Dendritic cell treated with granulocyte-macrophage colony-stimulating factor and Interleukin-4, amounts not matched to agents 40 ng/mL and 50 ng/mL, for 4 days (primary cell): ENCODE data around the gene SEBOX.

Source experiments
- H3K27ac Mint-ChIP-seq: one replicate; pipeline ENCODE4 v1.8.0; 2022; ENCODE audit warnings: mild to moderate bottlenecking, mixed read lengths
- H3K27me3 Mint-ChIP-seq: one replicate; pipeline ENCODE4 v1.8.0; 2022; ENCODE audit warnings: mild to moderate bottlenecking, mixed read lengths
- H3K36me3 Mint-ChIP-seq: one replicate; pipeline ENCODE4 v1.8.0; 2022; ENCODE audit warnings: low read depth, mixed read lengths
- H3K4me1 Mint-ChIP-seq: one replicate; pipeline ENCODE4 v1.8.0; 2022; ENCODE audit warnings: low read depth, mixed read lengths
- H3K4me3 Mint-ChIP-seq: one replicate; pipeline ENCODE4 v1.8.0; 2022; ENCODE audit warnings: mild to moderate bottlenecking, moderate library complexity, mixed read lengths
- H3K9me3 Mint-ChIP-seq: one replicate; pipeline ENCODE4 v1.8.0; 2022; ENCODE audit warnings: mixed read lengths
- intact Hi-C: fragments of 100-400 bp; cut with micrococcal nuclease; formaldehyde crosslinking; loops from one replicate; pipeline ENCODE4 v1.15.0; 2022

The SEBOX gene

GRCh38 chr17:28335201-28335958 lies 29.6 kb downstream of the SEBOX start, which contains the start of the genes IFT20 and TNFAIP1:
IFT20 (minus strand) TSS chr17:28335472; CDS start chr17:28331985, 3,487 bp downstream.
TNFAIP1 (plus strand) TSS chr17:28335761; CDS start chr17:28339522, 3,761 bp downstream.
- intact Hi-C loops: loop anchor here (1.0 kb wide), 2 partner anchors 16 to 22 kb away; partner anchors contain the start of genes POLDIP2 and TMEM97
- Mint-ChIP-seq H3K4me1 (peaks cover 54% of the 10 kb centered on the region), H3K27ac (peak within 1 kb of the TSS; percentile 76), H3K4me3 (peak within 1 kb of the TSS; percentile 98), H3K27me3 (no peaks in the 10 kb centered on the region), H3K36me3 (peaks cover 58% of the 10 kb centered on the region), H3K9me3 (no peaks in the 10 kb centered on the region)

DNA sequence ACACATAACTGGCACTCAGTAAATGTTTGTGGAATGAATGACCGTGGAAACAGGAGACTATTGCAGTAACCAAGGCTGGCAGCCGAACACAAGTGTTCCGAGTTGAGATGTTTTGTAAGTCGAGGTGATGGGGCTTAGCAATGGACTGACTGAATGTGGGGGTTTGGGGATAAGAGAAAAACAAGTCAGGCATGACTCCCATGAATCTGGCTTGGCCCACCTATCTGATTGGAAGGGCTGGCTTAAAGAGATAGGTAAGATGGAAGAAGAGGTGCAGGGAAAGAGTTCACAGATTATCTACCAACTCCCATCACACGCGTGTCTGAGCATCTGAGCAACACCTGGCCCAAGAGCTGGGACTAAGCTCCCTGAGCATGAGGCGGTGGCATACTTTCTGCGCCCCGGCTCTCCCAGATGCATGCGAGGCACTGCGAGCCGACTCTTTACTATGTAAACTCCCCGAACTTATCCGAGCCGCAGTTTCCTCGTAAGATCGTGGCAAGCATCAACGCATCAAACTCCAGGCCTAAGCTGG lies 30.3 kb downstream of the SEBOX start:
- Mint-ChIP-seq H3K4me1 (peaks cover 54% of the 10 kb centered on the region), H3K9me3 (no peaks in the 10 kb centered on the region)
- intact Hi-C loops: loop anchor here (1.0 kb wide), 2 partner anchors 15 to 23 kb away; partner anchors contain the start of genes POLDIP2 and TMEM97

DNA sequence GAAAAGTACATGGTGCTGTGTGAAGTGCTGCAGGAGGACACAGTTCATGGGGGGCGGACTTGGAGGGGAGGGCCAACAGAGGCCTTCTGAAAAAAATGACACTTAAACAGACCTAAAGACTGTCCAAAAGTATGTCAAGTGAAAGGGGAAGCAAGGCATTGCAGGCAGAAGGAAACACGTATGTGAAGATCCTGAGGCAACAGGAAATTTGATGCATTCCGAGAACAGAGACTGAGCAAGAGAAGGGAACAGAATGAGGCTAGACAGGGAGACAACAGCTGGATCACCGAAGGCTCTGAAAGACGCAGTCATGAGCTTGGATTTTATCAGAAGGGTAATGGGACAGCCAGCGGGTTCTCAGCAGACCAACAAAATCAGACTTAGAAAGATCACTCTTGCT lies 30.8 kb downstream of the SEBOX start:
- Mint-ChIP-seq H3K36me3 (peaks cover 58% of the 10 kb centered on the region), H3K9me3 (no peaks in the 10 kb centered on the region), H3K27ac (peak overlapping the region; percentile 76), H3K4me3 (peak overlapping the region; percentile 98), H3K4me1 (peaks cover 54% of the 10 kb centered on the region), H3K27me3 (no peaks in the 10 kb centered on the region)
- intact Hi-C loops: no loop called here

More for the DNA sequence above, 30.3 kb downstream of the SEBOX start:
- Mint-ChIP-seq H3K27ac (peak overlapping the region; percentile 76), H3K27me3 (no peaks in the 10 kb centered on the region), H3K4me3 (peak overlapping the region; percentile 98), H3K36me3 (peaks cover 58% of the 10 kb centered on the region)

DNA sequence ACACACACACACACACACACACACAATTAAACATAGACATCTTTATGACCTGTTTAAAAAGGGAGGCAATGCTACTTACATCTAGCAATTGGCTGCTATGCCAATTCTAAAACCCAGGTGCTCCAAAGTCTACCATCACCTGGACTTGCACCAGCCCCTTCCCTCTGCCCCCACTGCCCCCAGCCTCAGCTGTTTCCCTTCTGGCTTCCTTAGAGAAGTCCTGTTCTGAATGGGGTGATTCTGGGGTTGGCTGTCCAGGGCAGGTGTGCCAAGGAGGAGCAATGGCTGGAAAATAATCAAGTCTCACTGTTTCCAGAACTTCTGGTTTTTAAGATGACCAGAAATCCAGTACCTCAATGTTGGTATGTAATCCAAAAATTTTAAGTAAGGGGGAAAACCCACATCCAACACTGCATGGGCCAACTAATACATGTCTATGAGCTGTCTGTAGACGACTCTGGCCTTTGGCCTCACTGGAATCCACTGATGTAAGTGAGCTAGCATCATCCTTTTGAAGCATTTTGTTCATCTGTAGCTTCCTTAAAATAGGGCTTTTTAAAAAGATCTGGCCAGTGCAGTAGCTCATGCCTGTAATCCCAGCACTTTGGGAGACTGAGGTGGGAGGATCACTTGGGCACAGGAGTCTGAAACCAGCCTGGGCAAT lies 31.8 kb downstream of the SEBOX start:
- intact Hi-C loops: no loop called here
- Mint-ChIP-seq H3K36me3 (peaks cover 65% of the 10 kb centered on the region), H3K27ac (peak overlapping the region; percentile 76), H3K4me3 (no peak overlapping the region), H3K9me3 (no peaks in the 10 kb centered on the region), H3K4me1 (peaks cover 49% of the 10 kb centered on the region), H3K27me3 (no peaks in the 10 kb centered on the region)

- intact Hi-C loops: no loop called here
- H3K4me1 Mint-ChIP-seq: peaks cover 36% of the 10 kb centered on the region
- H3K27ac Mint-ChIP-seq: no peak overlapping the region
- H3K36me3 Mint-ChIP-seq: peaks cover 69% of the 10 kb centered on the region
- H3K27me3 Mint-ChIP-seq: no peaks in the 10 kb centered on the region
- H3K4me3 Mint-ChIP-seq: no peak overlapping the region
- H3K9me3 Mint-ChIP-seq: no peaks in the 10 kb centered on the region
Observed at GRCh38 chr17:28331891-28332420, 33.0 kb downstream of the SEBOX start.

- H3K9me3 Mint-ChIP-seq: no peaks in the 10 kb centered on the region
- intact Hi-C loops: no loop called here
- no peak overlapping the region for H3K27ac Mint-ChIP-seq
- no peaks in the 10 kb centered on the region for H3K27me3 Mint-ChIP-seq
- no peak overlapping the region for H3K4me3 Mint-ChIP-seq
- H3K4me1 Mint-ChIP-seq: peaks cover 33% of the 10 kb centered on the region
- peaks cover 72% of the 10 kb centered on the region for H3K36me3 Mint-ChIP-seq
Observed at GRCh38 chr17:28330671-28331070, 34.3 kb downstream of the SEBOX start.

GRCh38 chr17:28328325-28328724 lies 36.7 kb downstream of the SEBOX start:
- intact Hi-C loops: no loop called here
- H3K4me1 Mint-ChIP-seq: peaks cover 26% of the 10 kb centered on the region
- H3K27me3 Mint-ChIP-seq: no peaks in the 10 kb centered on the region
- H3K9me3 Mint-ChIP-seq: no peaks in the 10 kb centered on the region
- H3K27ac Mint-ChIP-seq: no peak overlapping the region
- peaks cover 61% of the 10 kb centered on the region for H3K36me3 Mint-ChIP-seq
- H3K4me3 Mint-ChIP-seq: no peak overlapping the region

GRCh38 chr17:28327709-28328108 lies 37.3 kb downstream of the SEBOX start:
- Mint-ChIP-seq H3K4me1 (peaks cover 20% of the 10 kb centered on the region), H3K27me3 (no peaks in the 10 kb centered on the region), H3K36me3 (peaks cover 61% of the 10 kb centered on the region), H3K9me3 (no peaks in the 10 kb centered on the region), H3K27ac (no peak overlapping the region), H3K4me3 (no peak overlapping the region)
- intact Hi-C loops: no loop called here

- H3K9me3 Mint-ChIP-seq: no peaks in the 10 kb centered on the region
- H3K27me3 Mint-ChIP-seq: no peaks in the 10 kb centered on the region
- no peak overlapping the region for H3K4me3 Mint-ChIP-seq
- intact Hi-C loops: no loop called here
- H3K4me1 Mint-ChIP-seq: peaks cover 16% of the 10 kb centered on the region
- peaks cover 58% of the 10 kb centered on the region for H3K36me3 Mint-ChIP-seq
- no peak overlapping the region for H3K27ac Mint-ChIP-seq
Observed at GRCh38 chr17:28327031-28327607, 37.9 kb downstream of the SEBOX start.

DNA sequence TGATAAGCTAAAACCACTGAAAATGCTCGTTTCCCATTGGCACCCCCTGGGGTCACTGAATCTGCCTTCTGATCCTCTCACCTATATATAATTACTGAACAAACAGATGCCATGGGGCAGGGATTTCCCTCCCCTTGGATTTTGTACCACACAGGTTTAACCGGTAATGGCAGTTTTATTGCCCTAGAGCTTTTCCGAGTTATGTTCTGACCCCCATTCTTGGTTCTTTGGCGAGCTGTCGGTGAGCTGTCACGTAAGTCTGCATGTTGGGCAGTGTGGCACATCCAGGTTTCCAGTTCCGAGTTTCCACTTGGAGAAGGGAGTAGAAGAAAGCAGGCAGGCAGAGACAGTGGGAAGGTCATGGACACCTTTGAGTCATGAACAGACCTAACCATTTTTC lies 38.9 kb downstream of the SEBOX start:
- H3K4me1 Mint-ChIP-seq: peaks cover 15% of the 10 kb centered on the region
- H3K27me3 Mint-ChIP-seq: no peaks in the 10 kb centered on the region
- no peak overlapping the region for H3K27ac Mint-ChIP-seq
- no peaks in the 10 kb centered on the region for H3K9me3 Mint-ChIP-seq
- no peak overlapping the region for H3K4me3 Mint-ChIP-seq
- peaks cover 48% of the 10 kb centered on the region for H3K36me3 Mint-ChIP-seq
- intact Hi-C loops: no loop called here

- Mint-ChIP-seq H3K27me3 (no peaks in the 10 kb centered on the region), H3K9me3 (no peaks in the 10 kb centered on the region), H3K27ac (peak overlapping the region; percentile 22), H3K36me3 (peaks cover 39% of the 10 kb centered on the region), H3K4me1 (peaks cover 16% of the 10 kb centered on the region), H3K4me3 (no peak overlapping the region)
- intact Hi-C loops: no loop called here
Observed at GRCh38 chr17:28325211-28325610, 39.8 kb downstream of the SEBOX start.

DNA sequence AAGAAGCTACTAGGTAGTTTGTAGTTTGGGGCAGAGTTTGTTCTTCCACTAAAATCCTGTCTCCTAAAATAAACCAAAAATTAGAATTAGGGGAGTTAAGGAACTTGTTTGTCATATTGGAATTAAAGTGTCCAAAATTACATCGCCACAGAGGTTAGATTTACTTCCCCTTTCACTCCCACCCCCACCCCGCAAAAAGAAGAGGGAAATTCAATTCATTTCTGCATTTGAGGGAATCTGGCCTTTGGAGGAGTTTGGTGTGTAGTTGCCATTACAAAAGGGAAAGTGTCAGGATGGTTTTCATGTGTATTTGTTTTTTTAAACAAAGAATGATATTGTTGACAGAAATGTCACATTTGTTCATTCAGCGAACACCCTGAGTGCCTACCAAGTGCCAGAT lies 40.2 kb downstream of the SEBOX start:
- intact Hi-C loops: no loop called here
- Mint-ChIP-seq H3K27ac (peak overlapping the region; percentile 22), H3K36me3 (peaks cover 35% of the 10 kb centered on the region), H3K9me3 (no peaks in the 10 kb centered on the region), H3K4me3 (no peak overlapping the region), H3K27me3 (no peaks in the 10 kb centered on the region), H3K4me1 (peaks cover 20% of the 10 kb centered on the region)

DNA sequence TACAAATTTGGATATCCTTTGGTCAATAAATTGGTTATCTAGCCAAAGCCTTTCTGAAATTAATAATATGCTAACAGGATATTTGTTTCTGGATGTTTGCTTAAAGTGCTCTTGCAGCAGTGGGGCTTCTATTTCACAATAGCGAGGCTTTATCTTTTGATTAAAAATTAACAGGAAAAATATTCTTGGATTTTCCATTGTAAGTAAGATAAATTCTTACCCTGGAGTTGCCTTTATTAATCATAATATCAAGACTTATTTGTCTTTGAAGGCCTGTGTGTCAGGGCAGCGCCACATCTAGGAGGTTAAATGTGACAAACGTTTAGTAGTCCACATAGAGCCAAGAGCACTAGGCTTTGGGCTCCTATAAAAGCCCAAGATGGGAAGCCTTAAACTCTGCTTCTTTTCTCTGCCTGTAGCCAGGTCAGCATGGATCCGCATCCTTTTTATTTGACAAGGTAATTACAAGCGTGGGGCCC lies 40.7 kb downstream of the SEBOX start:
- H3K27me3 Mint-ChIP-seq: no peaks in the 10 kb centered on the region
- no peak overlapping the region for H3K4me3 Mint-ChIP-seq
- peaks cover 33% of the 10 kb centered on the region for H3K36me3 Mint-ChIP-seq
- intact Hi-C loops: no loop called here
- H3K4me1 Mint-ChIP-seq: peaks cover 25% of the 10 kb centered on the region
- H3K9me3 Mint-ChIP-seq: no peaks in the 10 kb centered on the region
- H3K27ac Mint-ChIP-seq: peak overlapping the region; percentile 22
